GM19455 (cell line): ENCODE measurements around the gene RAET1G.
"Not testable (repeated sequence)": the region's sequence is repeated elsewhere in the genome, so short reads cannot be mapped to it uniquely, and the experiment has no call there.

Experiments
- ATAC-seq: cut with Tn5 transposase; IDR thresholded peaks from one replicate; pipeline ENCODE4 v1.9.1; 2021; ENCODE audit not compliant: unreplicated experiment

RAET1G gene

DNA sequence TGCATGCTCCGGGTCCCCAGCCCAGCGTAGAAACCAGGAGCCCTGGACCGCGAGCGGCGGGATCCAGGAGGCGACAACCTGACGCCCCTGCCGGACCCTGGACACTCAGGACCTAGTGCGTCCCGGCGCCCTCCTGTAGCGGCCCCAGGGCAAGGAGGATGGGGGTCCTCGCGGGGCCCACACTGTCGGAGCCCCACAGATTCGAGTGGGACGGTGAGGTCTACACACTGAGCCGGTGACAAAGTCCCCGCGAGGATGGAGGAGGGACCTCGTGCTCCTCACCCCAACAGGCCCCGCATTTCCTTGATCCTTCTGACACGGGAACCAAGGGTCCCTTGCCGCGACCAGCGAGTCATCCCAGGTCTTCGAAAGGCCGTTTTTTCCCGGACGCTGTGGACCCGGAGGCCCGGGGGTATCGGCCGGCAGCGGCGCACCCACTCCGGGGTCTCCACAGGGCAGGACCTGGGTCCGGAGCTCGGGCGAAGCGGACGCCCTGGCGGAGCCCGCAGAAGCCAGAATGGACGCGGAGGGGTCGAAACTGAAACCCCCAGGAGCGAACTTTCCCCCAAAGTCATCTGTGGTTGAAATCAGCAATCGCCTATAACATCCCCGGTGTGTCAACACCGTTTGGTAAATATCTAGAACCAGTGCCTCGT, 31.5 kb upstream of the RAET1G start:
- not testable (repeated sequence) for ATAC-seq

DNA sequence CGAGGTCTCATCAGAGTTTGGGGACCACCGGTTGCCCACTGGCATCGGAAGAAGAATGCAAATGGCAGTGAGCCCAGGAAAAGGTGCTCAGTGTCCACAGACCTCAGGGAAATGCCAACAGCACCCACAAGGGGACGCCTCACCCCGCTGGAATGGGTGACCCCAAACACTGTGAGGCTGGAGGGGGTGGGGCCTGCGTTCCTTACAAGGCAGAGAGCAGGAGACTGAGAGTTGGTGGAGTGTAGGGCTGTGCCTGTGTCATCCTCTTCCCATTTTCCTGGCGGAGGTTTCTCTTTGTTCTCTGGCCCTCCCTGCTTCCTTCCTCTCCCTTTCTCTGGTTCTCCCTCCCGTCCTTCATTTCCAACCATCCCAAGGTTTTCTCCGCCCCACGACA, 31.0 kb upstream of the RAET1G start:
- not testable (repeated sequence) for ATAC-seq

DNA sequence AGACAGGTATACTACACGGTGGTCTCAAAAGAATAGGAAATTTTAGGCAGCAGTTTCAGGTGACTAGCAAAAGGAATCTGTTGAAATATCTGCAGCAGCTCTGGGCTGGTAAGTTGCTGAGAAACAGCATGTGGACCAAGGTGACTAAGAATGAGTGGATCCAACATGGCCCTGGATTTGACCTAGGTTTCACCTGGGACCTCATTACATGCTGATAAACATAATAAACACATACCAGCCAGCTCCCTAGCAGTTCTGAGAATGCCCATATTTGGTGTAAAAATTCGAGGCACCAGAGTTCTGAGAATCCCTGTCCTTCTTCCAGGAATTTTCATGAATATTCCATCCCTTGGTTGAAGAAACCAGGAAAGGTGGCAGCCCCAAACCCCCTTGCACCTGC, 30.5 kb upstream of the RAET1G start:
- not testable (repeated sequence) for ATAC-seq

DNA sequence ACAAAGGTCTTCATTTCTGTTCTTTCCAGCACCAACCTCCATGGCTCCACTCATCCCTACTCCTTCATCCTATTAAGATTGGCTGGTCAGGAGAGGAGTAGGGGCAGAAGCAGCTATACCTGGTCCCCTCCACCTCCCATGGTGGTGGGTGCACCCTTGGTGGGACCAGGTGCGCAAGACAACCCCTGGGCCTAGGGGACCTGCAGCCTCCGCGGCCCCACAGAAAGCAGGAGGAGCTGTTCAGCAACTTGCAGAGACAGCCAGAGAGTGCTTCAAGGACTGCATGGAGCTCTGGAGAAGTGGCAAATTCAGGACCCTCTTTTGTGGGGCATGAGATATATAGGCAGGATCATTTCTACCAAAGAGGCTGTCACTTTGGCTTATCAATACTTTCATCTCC, 28.7 kb upstream of the RAET1G start:
- ATAC-seq, result no peak

DNA sequence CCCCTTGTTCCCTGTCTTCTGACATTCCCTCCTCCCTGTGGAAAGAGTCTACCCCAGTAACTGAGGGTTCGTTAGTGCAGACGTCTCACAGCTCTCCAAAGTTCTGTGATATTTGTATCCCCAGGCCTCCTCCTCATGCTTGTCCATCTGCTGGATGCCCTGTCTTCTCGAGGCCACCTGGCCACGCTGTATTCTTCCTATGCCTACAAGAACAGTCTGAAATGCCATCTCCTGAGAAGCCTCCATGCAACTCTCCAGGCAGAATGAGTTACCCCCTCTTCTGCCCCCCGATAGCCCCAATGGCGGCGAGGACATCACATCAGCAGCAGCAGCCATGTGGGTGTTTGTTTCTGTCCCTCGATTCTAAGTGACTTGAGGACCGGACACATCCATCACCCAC, 28.2 kb upstream of the RAET1G start:
- no peak for ATAC-seq

DNA sequence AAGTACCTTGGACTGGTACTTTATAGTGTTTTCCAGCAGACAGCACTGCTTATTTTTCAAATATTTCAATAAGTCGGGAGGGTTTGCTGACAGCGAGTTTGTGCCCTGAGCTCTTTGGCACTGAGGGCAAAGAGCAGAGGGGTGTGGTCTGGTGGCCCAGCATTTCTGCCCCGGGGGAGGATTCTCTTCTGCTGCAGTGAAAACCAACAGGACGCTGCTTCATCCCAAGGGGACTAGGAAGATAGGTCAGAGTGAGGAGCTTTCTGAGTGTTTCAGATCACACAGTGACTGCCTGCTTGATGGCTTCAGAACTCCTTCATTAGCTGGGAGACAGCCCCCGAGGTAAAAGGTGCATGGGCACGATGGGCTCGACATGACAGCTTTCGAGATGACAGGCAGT, 27.5 kb upstream of the RAET1G start:
- no peak for ATAC-seq

DNA sequence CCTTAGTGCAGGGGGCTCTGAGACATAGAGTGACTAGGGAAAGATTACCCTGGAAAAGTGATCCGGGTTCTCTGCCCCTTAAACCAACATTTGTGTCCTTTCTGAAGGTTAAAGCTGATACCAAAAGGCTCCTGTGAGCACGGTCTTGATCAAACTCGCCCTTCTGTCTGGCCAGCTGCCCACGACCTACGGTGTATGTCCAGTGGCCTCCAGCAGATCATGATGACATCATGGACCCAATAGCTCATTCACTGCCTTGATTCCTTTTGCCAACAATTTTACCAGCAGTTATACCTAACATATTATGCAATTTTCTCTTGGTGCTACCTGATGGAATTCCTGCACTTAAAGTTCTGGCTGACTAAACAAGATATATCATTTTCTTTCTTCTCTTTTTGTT, 25.7 kb upstream of the RAET1G start:
- no peak for ATAC-seq

DNA sequence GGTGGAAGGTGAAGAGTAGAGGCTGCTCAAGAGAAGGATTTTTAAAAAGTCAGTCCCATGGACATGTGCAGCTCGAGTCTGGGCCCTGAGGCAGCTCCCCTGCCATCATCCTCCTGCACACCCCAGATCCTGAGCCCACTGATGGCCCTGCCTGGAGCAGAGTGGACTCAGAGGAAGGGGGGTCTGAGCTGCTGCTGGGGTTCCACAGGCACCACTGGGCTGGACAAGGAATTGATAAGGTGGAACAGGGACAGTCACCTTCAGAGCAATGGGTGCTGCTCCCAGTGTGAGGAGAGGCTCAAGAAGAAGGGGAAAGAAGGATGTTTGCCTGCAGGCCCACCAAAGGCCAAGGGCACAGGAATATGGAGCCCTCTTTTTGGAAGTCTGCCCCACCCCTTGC, 25.1 kb upstream of the RAET1G start:
- no peak for ATAC-seq

DNA sequence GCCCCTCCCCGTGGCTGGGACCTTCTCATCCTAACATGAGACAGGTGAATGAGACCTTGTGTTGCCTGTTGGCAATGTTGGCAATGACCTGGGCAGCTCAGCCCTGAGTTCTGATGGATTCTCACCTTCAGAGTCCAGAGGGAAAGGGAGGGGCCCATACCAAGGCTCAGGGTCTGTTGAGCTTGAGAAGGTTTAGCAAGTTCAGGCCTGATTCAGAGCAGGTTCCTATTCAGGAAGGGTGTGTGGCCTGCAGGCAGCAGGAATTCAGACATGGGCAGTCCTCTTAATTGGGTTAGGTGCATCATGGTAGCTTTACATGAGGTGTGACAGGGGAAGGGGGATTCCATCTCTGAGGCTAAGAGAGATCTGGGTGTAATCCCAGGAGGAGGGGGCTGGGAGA, 24.6 kb upstream of the RAET1G start:
- not testable (repeated sequence) for ATAC-seq

DNA sequence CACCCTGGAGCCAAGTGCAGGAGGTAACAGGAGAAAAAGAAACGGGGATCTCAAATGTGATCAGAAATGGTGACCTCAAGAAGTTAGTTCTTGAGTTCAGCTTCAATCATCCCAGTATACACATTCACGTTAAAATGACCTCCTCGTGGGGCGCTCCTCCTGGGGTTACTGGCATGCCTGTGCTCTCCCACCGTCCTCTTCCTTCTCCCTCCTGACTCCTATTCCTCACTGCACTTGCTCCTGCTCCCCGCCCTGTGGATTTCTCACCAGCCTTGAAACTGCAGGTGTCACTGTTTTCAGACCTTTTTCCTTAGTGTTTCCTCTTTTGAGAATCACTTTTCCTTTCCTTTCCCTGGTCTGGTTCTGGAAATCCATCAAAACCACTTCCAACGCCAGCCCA, 23.7 kb upstream of the RAET1G start:
- ATAC-seq, result not testable (repeated sequence)

DNA sequence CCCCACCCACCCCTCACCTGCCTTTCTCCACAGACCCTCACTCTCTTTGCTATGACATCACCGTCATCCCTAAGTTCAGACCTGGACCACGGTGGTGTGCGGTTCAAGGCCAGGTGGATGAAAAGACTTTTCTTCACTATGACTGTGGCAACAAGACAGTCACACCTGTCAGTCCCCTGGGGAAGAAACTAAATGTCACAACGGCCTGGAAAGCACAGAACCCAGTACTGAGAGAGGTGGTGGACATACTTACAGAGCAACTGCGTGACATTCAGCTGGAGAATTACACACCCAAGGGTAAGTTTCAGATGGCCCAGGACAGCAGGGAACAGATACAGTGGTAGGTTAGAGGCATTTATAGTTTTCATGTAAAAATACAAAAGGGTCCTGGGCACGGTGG, 22.4 kb upstream of the RAET1G start:
- ATAC-seq, result not testable (repeated sequence)

DNA sequence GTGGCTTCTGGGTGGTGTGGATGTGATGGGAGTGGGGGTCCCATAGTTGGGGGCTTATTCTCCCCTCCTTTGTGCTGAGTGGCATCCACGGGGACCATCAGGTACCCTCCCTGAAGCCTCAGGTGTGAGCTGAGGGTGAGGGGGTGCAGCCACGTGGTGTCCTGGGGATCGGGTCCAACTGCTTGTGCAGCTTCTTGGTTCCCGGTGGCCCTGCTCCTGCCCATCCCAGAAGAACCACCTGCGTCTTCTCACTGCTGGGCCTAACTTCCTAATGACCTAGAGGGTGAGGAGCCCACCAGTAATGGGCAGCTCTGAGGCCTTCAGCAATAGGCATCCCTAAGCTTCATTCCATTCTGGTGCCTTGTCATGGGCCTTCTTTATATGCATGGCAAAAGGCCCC, 20.4 kb upstream of the RAET1G start:
- ATAC-seq, result not testable (repeated sequence)

DNA sequence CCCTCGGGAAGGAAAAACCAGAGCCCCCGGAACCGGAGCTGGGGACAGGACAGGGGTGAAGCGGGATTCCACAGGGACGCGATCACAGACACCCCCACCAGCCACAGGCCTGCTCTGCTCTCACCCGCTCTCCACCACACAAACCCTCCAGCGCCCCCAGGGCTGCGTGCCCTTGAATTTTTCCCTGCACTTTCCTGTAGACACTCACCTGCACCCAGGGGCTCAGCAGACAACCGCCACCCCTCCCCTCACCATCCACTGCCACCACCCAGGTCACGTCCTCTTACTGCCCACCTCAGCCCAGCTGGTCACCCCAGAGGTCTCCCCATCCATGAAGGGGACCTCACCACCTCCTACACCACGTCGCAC, 19.5 kb upstream of the RAET1G start:
- no peak for ATAC-seq

DNA sequence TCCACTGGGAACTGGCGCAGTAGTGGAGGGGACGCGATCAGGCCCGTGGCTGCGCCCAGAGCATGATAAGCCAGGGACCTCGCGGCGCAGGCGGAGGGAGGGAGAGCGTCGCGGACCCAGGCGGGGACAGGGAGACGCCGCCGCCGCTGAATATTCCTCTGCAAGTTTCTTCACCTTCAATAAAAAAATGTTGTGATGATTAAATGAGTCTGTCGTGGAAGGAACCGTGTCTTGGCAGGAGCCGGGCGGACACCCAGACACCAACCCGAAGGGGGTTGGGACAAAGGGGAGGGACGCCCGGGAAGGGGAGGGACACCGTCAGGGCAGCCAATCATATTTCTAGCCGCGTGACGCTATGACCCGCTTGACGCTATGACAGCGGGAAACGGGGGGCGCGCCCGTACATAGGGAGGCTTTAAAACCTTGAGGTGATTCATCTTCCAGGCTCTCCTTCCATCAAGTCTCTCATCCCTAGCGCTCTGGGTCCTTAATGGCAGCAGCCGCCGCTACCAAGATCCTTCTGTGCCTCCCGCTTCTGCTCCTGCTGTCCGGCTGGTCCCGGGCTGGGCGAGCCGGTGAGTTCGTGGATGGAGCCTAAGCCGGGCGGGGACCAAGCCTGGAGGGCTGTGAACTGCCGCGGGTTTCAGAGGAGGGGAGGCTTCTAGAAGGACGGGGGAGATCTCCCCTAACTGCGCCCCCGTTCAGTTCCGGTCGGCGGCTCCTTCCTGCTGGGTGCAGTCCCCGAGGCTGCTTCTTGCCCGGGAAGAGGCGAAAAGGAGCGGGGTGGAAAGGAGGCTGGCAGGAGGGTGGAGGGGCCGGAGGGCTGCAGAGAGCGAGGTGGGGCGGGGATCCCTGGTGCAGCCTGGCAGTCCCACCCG, 18.9 kb upstream of the RAET1G start, which contains the start of gene ULBP2:
ULBP2 (plus strand) TSS at position 432 of the 878 bp plus-strand sequence; CDS start at position 491, 59 bp downstream.
- no peak for ATAC-seq

DNA sequence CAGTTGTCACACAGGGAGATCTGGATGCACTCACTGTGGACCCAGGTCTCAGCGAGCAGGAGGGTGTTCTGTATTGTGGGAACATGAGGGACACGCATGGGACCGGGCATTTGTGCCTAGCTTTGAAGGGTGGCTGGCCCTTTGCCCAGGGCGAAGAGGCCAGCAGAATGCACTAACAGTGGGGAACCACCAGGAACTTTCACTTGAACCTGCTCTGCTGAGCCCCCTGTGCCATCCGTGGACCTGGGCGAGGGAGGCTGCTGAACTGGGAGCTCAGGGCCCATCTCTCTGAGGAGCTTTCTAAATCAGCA, 17.7 kb upstream of the RAET1G start:
- ATAC-seq, result no peak

DNA sequence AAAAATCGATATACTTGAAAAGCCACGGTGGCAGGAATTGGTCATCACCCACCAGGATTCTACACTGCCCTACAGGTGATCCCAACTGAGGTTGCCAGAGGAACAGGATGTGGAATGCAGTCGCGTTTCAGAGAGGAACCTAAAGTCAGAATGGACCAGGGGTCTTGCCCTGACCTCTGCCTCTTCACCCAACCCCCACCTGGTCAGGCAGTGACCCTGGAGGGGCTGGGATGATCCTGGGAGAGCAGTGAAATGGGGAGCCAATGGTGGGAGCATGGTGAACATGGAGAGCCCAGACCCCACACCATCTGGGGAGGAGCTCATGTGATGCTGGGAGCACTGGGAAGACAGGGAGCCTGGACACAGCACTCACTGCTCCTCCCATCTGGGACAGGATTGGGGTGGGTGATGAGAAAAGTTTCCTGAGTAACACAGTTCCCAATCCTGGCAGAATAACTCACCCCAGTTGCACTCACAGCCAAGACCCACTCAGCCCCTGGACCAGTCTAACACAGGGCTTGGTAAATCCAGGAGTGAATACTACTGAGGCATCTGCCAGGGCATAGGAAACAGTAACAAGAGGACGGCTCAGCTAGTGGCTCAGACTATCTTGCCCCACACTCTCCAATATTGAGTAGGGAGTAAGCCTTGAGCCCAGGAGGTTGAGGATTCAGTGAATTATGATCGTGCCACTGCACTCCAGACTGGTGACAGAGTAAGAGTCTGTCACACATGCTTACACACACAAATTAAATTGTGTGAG, 17.2 kb upstream of the RAET1G start:
- no peak for ATAC-seq

DNA sequence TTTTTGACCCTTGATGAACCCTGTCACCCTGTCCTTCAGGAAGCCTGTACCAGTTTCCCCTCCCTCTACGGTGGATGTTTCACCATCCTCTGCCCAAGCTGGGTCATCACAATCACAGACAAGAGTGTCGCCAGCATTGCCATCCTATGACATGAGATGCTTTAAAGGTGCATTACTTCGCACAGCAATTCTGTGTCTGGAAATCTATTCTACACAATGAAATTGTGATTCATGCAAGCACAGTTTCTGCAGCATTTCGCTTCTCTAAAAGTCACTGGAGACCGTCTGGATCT, 16.4 kb upstream of the RAET1G start:
- no peak for ATAC-seq

DNA sequence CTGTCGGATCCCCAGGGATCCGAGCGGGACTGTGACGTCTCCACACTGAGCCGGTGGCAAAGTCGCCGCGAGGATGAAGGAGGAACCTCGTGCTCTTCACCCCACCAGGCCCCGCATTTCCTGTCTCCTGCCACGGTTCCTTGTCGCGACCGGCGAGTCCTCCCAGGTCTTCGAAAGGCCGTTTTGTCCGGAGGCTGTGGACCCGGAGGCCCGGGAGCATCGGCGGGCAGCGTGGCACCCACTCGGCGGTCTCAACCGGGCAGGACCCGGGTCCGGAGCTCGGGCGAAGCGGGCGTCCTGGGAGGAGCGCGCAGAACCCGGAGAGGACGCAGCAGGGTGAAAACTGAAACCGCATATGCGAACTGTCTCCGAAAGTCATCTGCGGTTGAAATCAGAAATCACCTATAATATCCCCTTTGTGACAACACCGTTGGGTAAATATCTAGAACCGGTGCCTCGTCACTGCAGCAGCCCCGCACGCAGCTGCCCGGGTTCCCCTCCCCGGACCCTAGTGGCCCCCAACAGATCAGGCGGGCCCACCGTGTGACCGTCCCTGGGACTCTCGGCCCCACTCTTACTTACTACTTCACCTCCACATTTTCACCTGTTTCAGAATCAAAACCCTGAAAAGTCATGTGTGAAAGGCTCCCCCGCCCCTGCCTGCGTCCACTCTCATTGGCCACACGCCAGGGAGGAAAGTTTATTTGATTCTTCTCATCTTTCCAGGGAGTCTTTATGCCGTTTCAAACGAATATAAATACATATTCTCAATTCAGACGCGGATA, 15.8 kb upstream of the RAET1G start:
- ATAC-seq, result peak; percentile 81

DNA sequence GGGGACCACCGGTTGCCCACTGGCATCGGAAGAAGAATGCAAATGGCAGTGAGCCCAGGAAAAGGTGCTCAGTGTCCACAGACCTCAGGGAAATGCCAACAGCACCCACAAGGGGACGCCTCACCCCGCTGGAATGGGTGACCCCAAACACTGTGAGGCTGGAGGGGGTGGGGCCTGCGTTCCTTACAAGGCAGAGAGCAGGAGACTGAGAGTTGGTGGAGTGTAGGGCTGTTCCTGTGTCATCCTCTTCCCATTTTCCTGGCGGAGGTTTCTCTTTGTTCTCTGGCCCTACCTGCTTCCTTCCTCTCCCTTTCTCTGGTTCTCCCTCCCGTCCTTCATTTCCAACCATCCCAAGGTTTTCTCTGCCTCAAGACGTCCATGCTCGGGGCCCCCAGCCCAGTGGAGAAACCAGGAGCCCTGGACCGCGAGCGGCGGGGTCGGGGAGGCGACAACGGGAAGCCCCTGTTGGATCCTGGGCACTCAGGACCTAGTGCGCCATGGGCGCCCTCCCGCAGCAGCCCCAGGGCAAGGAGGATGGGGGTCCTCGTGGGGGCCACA, 15.2 kb upstream of the RAET1G start:
- ATAC-seq, result not testable (repeated sequence)

DNA sequence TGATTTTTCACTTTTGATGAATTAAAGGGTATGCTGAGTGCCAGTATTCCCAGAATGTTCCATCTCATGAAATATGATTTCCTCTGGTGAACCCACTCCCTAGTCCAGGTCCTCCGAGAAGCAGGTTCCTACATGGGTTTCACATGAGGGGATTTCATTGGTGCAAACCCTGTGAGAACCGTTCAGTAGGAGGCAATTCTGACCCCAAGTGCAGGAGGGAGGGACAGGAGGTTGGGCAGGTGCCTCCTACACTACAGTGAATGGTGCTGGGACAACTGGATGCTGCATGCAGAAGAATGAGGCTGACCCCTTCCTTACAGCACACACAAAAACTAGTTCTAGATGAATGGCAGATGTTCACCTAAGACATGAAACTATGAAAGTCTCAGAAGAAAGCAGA, 13.8 kb upstream of the RAET1G start:
- ATAC-seq, result no peak

DNA sequence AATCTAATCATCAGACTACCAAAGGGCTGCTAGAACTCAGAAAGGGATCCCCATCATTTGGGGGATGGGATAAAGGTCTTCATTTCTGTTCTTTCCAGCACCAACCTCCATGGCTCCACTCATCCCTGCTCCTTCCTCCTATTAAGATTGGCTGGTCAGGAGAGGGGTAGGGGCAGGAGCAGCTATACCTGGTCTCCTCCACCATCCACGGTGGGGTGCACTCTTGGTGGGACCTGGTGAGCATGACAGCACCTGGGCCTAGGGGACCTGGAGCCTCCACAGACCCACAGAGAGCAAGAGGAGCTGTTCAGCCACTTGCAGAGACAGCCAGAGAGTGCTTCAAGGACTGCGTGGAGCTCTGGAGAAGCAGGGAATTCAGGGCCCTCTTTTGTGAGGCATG, 12.7 kb upstream of the RAET1G start:
- no peak for ATAC-seq
